Mucosa of stomach (tissue), 1 donor: ENCODE measurements around the gene CXCL3.

ENCODE experiments used
- H3K27me3 ChIP-seq: one replicate; pipeline ENCODE4 v1.7.0; 2013; ENCODE audit warnings: mild to moderate bottlenecking, low read length; ENCODE audit not compliant: control insufficient read depth, insufficient read depth
- H3K36me3 ChIP-seq: one replicate; pipeline ENCODE4 v1.7.0; 2013; ENCODE audit warnings: low read length; ENCODE audit not compliant: control insufficient read depth, insufficient read depth
- H3K4me1 ChIP-seq: one replicate; pipeline ENCODE4 v1.7.0; 2013; ENCODE audit warnings: mild to moderate bottlenecking, low read length; ENCODE audit not compliant: control insufficient read depth, insufficient read depth
- H3K4me3 ChIP-seq: one replicate; pipeline ENCODE4 v1.7.0; 2013; ENCODE audit warnings: low read length
- H3K9ac ChIP-seq: one replicate; pipeline ENCODE4 v1.7.0; 2013; ENCODE audit warnings: mild to moderate bottlenecking, low read length, moderate library complexity
- H3K9me3 ChIP-seq: one replicate; pipeline ENCODE4 v1.7.0; 2013; ENCODE audit warnings: mild to moderate bottlenecking, low read length, moderate library complexity; ENCODE audit not compliant: control insufficient read depth
- donor health status: Pancreatic carcinoma.

CXCL3 gene

GRCh38 chr4:74054483-74055047, 16.1 kb upstream of the CXCL3 start:
- Histone ChIP-seq H3K4me3 (no peak overlapping the region), H3K9me3 (no peaks in the 10 kb centered on the region), H3K27me3 (no peaks in the 10 kb centered on the region), H3K9ac (no peak overlapping the region), H3K4me1 (no peaks in the 10 kb centered on the region), H3K36me3 (no peaks in the 10 kb centered on the region)

GRCh38 chr4:74047152-74047551, 8.7 kb upstream of the CXCL3 start:
- no peaks in the 10 kb centered on the region for H3K9me3 ChIP-seq
- H3K27me3 ChIP-seq, result no peaks in the 10 kb centered on the region
- no peaks in the 10 kb centered on the region for H3K36me3 ChIP-seq
- no peak overlapping the region for H3K4me3 ChIP-seq
- H3K4me1 ChIP-seq, result no peaks in the 10 kb centered on the region
- H3K9ac ChIP-seq, result no peak overlapping the region

- Histone ChIP-seq H3K4me1 (no peaks in the 10 kb centered on the region), H3K9ac (no peak overlapping the region), H3K36me3 (no peaks in the 10 kb centered on the region), H3K9me3 (no peaks in the 10 kb centered on the region), H3K27me3 (no peaks in the 10 kb centered on the region), H3K4me3 (no peak overlapping the region)
These were observed 7.3 kb upstream of the CXCL3 start for GRCh38 chr4:74045772-74046171.

- Histone ChIP-seq H3K9ac (no peak overlapping the region), H3K27me3 (no peaks in the 10 kb centered on the region), H3K4me1 (no peaks in the 10 kb centered on the region), H3K4me3 (no peak overlapping the region), H3K9me3 (no peaks in the 10 kb centered on the region), H3K36me3 (no peaks in the 10 kb centered on the region)
These were observed 6.8 kb upstream of the CXCL3 start for GRCh38 chr4:74045247-74045646.

GRCh38 chr4:74044677-74045076, 6.2 kb upstream of the CXCL3 start:
- H3K27me3 ChIP-seq, result no peaks in the 10 kb centered on the region
- H3K36me3 ChIP-seq, result no peaks in the 10 kb centered on the region
- H3K9me3 ChIP-seq, result no peaks in the 10 kb centered on the region
- peaks cover 3% of the 10 kb centered on the region for H3K4me1 ChIP-seq
- H3K9ac ChIP-seq, result no peak overlapping the region
- no peak overlapping the region for H3K4me3 ChIP-seq

- Histone ChIP-seq H3K27me3 (no peaks in the 10 kb centered on the region), H3K4me1 (peaks cover 4% of the 10 kb centered on the region), H3K9me3 (no peaks in the 10 kb centered on the region), H3K4me3 (no peak overlapping the region), H3K9ac (no peak overlapping the region), H3K36me3 (no peaks in the 10 kb centered on the region)
These were observed 4.2 kb upstream of the CXCL3 start for GRCh38 chr4:74042681-74043080.

GRCh38 chr4:74041418-74041817, 2.9 kb upstream of the CXCL3 start:
- H3K9me3 ChIP-seq, result no peaks in the 10 kb centered on the region
- no peak overlapping the region for H3K9ac ChIP-seq
- H3K4me1 ChIP-seq, result peaks cover 9% of the 10 kb centered on the region

GRCh38 chr4:74039315-74039763, 850 bp upstream of the CXCL3 start:
- peak overlapping the region; percentile 77 for H3K9ac ChIP-seq
- no peaks in the 10 kb centered on the region for H3K36me3 ChIP-seq
- no peaks in the 10 kb centered on the region for H3K9me3 ChIP-seq
- H3K4me3 ChIP-seq, result peak overlapping the region; percentile 91
- H3K4me1 ChIP-seq, result peaks cover 9% of the 10 kb centered on the region
- no peaks in the 10 kb centered on the region for H3K27me3 ChIP-seq

More at GRCh38 chr4:74041418-74041817, 2.9 kb upstream of the CXCL3 start:
- H3K27me3 ChIP-seq, result no peaks in the 10 kb centered on the region
- no peak overlapping the region for H3K4me3 ChIP-seq
- no peaks in the 10 kb centered on the region for H3K36me3 ChIP-seq

- no peaks in the 10 kb centered on the region for H3K9me3 ChIP-seq
- H3K4me1 ChIP-seq, result peaks cover 9% of the 10 kb centered on the region
- H3K36me3 ChIP-seq, result no peaks in the 10 kb centered on the region
- no peaks in the 10 kb centered on the region for H3K27me3 ChIP-seq
- peak overlapping the region; percentile 77 for H3K9ac ChIP-seq
- peak overlapping the region; percentile 91 for H3K4me3 ChIP-seq
These were observed 434 bp downstream of the CXCL3 start for GRCh38 chr4:74038086-74038424.

- Histone ChIP-seq H3K36me3 (no peaks in the 10 kb centered on the region), H3K4me3 (peak overlapping the region; percentile 91), H3K27me3 (no peaks in the 10 kb centered on the region), H3K9me3 (no peaks in the 10 kb centered on the region), H3K9ac (peak overlapping the region; percentile 77), H3K4me1 (peaks cover 9% of the 10 kb centered on the region)
These were observed 1.2 kb downstream of the CXCL3 start for GRCh38 chr4:74037076-74037955.

GRCh38 chr4:74033739-74034138, 4.8 kb downstream of the CXCL3 start:
- H3K27me3 ChIP-seq, result no peaks in the 10 kb centered on the region
- H3K9me3 ChIP-seq, result no peaks in the 10 kb centered on the region
- H3K4me3 ChIP-seq, result no peak overlapping the region
- H3K36me3 ChIP-seq, result no peaks in the 10 kb centered on the region
- peaks cover 5% of the 10 kb centered on the region for H3K4me1 ChIP-seq
- H3K9ac ChIP-seq, result no peak overlapping the region

- Histone ChIP-seq H3K9me3 (no peaks in the 10 kb centered on the region), H3K36me3 (no peaks in the 10 kb centered on the region), H3K4me3 (no peak overlapping the region), H3K9ac (no peak overlapping the region), H3K4me1 (peaks cover under 1% of the 10 kb centered on the region), H3K27me3 (no peaks in the 10 kb centered on the region)
These were observed 6.4 kb downstream of the CXCL3 start for GRCh38 chr4:74032064-74032463.
